Pons (tissue), 1 donor: Measurements from ENCODE around the gene ZC2HC1B.
"Not testable (repeated sequence)": the region's sequence is repeated elsewhere in the genome, so short reads cannot be mapped to it uniquely, and the experiment has no call there.

Experiments
- DNase-seq: peaks from one replicate; pipeline ENCODE4 v3.0.0-alpha.2; 2016; ENCODE audit warnings: low spot score

Gene ZC2HC1B

GRCh38 chr6:143868808-143869207 lies 4.5 kb downstream of the ZC2HC1B start:
- not testable (repeated sequence) for DNase-seq

GRCh38 chr6:143871202-143871730 lies 7.0 kb downstream of the ZC2HC1B start:
- not testable (repeated sequence) for DNase-seq

- no peak for DNase-seq
Observed at GRCh38 chr6:143872201-143872600, 7.9 kb downstream of the ZC2HC1B start.

- DNase-seq, result not testable (repeated sequence)
Observed at GRCh38 chr6:143873600-143873999, 9.3 kb downstream of the ZC2HC1B start.

- not testable (repeated sequence) for DNase-seq
Observed at GRCh38 chr6:143874503-143874902, 10.2 kb downstream of the ZC2HC1B start.

- DNase-seq, result no peak
Observed at GRCh38 chr6:143877584-143878271, 13.5 kb downstream of the ZC2HC1B start.

GRCh38 chr6:143878272-143878760 lies 14.0 kb downstream of the ZC2HC1B start:
- no peak for DNase-seq

- no peak for DNase-seq
Observed at GRCh38 chr6:143880412-143880811, 16.1 kb downstream of the ZC2HC1B start.

- DNase-seq, result no peak
Observed at GRCh38 chr6:143882401-143882930, 18.2 kb downstream of the ZC2HC1B start.

GRCh38 chr6:143884216-143884900 lies 20.1 kb downstream of the ZC2HC1B start:
- DNase-seq, result no peak

- no peak for DNase-seq
Observed at GRCh38 chr6:143885116-143885515, 20.8 kb downstream of the ZC2HC1B start.

- DNase-seq, result no peak
Observed at GRCh38 chr6:143894655-143895054, 30.4 kb downstream of the ZC2HC1B start.

- DNase-seq, result no peak
Observed at GRCh38 chr6:143896126-143896860, 32.0 kb downstream of the ZC2HC1B start.

- DNase-seq, result no peak
Observed at GRCh38 chr6:143900358-143900757, 36.1 kb downstream of the ZC2HC1B start.

GRCh38 chr6:143901885-143902750 lies 37.8 kb downstream of the ZC2HC1B start:
- DNase-seq, result peak; percentile 43

GRCh38 chr6:143902827-143903226 lies 38.6 kb downstream of the ZC2HC1B start:
- DNase-seq, result no peak

- no peak for DNase-seq
Observed at GRCh38 chr6:143911028-143911427, 46.8 kb downstream of the ZC2HC1B start.

GRCh38 chr6:143912671-143913070 lies 48.4 kb downstream of the ZC2HC1B start:
- DNase-seq, result no peak

- DNase-seq, result not testable (repeated sequence)
Observed at GRCh38 chr6:143917026-143917425, 52.8 kb downstream of the ZC2HC1B start.

- no peak for DNase-seq
Observed at GRCh38 chr6:143928853-143929252, 64.6 kb downstream of the ZC2HC1B start.

- DNase-seq, result no peak
Observed at GRCh38 chr6:143929975-143930374, 65.7 kb downstream of the ZC2HC1B start.
